ENCODE results near the gene ATP8B3. TPM values are rescaled to one million over a fixed set of nuclear protein-coding genes. Genes with fewer than 3 reads are reported as not detected.
A peak's percentile ranks its signal among the peaks of the same experiment; 100 is the strongest.

Gene ATP8B3
- total RNA-seq, 2 donors from 2014 or later: 2.3 to 2.8 TPM

DNA sequence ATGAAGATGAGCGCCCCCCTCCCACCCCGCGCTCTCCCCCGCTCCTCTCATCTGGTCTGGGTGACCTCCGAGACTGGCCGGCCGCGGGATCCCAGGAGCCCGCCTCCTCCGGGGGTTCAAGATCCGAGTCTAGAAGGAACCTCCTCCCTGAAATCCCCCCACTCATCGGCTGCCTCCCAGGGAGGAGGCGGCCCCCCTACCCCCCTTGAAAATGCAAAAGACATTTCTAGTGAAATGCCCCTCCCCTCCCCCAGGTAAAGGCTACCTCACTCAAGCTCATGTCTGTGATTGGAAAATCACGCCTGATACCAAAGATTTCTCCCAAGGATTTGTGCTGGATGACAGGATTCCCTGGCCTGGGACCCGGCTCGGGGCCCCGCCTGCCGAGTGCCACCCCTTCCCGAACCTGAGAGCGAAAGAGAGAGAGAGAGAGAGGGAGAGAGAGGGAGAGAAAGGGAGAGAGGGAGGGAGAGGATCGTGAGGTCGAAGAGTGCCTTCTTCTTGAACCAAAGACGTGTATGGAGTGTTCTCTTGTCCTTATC, 35.4 kb downstream of the ATP8B3 start:
- Mint-ChIP-seq H3K4me1 (ENCODE audit: low read depth in 2 of 2) (peaks cover 4 to 10% of the 10 kb centered on the region in 2 donors), H3K27me3 (peaks cover 40 to 49% of the 10 kb centered on the region in 2 donors), H3K4me3 (no peak overlapping the region), H3K27ac (no peak overlapping the region), H3K36me3 (peaks cover 12% of the 10 kb centered on the region), H3K9me3 (no peaks in the 10 kb centered on the region)
- DNase-seq (ENCODE audit: low spot score) (no peak), ATAC-seq (no peak)

DNA sequence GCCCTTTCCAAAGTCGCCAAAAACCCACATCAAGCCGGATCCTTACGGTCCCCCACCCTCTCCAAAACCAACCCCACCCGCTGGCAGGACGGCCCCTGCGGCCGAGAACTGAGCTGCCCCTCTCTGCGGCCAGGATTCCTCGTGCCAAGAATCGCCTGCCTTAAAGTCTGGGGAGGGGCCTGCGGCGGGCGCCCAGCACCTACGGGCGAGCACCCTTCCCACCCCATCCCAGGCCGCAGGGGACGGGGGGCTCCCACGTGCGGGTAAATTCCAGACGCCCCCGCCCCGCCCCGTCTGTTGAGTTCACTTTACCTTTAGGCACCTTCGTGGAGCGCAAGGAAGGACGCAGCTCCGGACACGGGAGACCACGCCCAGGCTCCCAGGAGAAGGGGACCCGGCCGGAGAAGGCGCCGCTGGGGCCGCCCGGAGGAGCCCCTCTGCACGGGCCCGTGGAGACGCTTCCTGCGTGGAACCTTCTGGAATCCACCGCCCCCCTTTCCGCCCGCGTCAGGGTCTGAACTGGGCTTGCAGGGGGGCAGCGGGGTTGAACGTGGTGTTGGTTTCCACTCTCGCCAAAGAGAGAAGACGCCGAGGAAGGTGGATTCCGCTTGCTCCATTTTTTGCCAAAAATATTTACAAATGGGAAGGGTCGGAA, 36.0 kb downstream of the ATP8B3 start:
- peaks cover 17% of the 10 kb centered on the region for H3K36me3 Mint-ChIP-seq
- ATAC-seq (no peak), DNase-seq (ENCODE audit: low spot score) (no peak)
- no peak overlapping the region for H3K4me3 Mint-ChIP-seq
- peaks cover 44 to 53% of the 10 kb centered on the region in 2 donors for H3K27me3 Mint-ChIP-seq
- H3K9me3 Mint-ChIP-seq: no peaks in the 10 kb centered on the region
- H3K27ac Mint-ChIP-seq: no peak overlapping the region
- H3K4me1 Mint-ChIP-seq (ENCODE audit: low read depth in 2 of 2): peaks cover 4 to 10% of the 10 kb centered on the region in 2 donors

DNA sequence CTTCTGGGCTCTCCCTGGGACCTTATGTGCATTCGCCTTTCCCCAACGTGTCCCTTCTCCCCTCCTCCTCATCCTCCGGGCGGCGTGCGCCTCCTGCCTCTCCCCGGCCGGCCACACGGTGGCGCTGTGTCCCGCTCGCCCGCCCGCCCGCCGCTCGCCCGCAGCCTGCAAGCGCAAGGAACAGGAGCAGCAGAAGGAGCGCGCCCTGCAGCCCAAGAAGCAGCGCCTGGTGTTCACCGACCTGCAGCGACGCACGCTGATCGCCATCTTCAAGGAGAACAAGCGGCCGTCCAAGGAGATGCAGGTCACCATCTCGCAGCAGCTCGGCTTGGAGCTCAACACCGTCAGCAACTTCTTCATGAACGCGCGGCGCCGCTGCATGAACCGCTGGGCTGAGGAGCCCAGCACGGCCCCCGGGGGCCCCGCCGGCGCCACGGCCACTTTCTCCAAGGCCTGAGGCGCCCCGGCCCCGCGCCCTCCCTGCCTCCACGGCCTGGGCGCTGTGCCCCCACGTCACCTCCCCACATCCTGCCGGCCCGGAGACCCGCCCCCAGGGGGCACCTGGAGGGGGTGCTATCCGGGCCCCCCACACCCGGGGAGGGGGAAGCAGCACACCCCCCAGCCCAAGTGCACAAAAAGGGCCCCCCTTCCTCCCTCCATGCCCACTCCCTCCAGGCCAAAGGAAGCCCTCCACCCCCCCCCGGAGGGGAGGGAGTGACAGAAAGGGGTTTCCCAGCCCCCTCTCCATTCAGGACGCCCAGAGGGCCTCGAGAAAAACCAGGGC, 36.9 kb downstream of the ATP8B3 start:
- no peak overlapping the region for H3K27ac Mint-ChIP-seq
- H3K4me3 Mint-ChIP-seq: no peak overlapping the region
- ATAC-seq: no peak
- H3K27me3 Mint-ChIP-seq: peaks cover 48 to 62% of the 10 kb centered on the region in 2 donors
- H3K9me3 Mint-ChIP-seq: no peaks in the 10 kb centered on the region
- peaks cover 4 to 10% of the 10 kb centered on the region in 2 donors for H3K4me1 Mint-ChIP-seq (ENCODE audit: low read depth in 2 of 2)
- peaks cover 26% of the 10 kb centered on the region for H3K36me3 Mint-ChIP-seq
- no peak for DNase-seq (ENCODE audit: low spot score)

DNA sequence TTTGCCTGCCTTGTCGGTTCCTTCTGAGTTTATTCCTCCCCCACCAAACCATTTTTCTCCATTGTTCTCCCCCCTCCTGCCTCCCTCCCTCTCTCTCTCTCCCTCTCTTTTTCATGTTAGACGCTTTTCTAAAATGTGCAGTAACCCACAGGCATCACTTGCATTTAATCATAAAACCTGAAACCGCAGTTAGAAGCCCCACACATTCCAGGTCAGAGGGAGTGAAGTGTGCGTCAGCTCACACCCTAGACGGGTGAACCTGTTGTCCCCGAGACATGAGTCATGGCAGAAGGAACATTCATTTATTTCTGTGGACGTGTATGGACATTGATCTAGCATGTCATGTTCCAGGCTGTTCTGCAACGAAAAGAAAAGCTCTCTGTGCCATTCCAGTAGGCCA, 38.9 kb downstream of the ATP8B3 start:
- no peak overlapping the region for H3K4me3 Mint-ChIP-seq
- H3K27me3 Mint-ChIP-seq: peaks cover 51 to 67% of the 10 kb centered on the region in 2 donors
- H3K4me1 Mint-ChIP-seq (ENCODE audit: low read depth in 2 of 2): peaks cover 4 to 5% of the 10 kb centered on the region in 2 donors
- H3K9me3 Mint-ChIP-seq: no peaks in the 10 kb centered on the region
- ATAC-seq (no peak), DNase-seq (ENCODE audit: low spot score) (no peak)
- peaks cover 21% of the 10 kb centered on the region for H3K36me3 Mint-ChIP-seq
- H3K27ac Mint-ChIP-seq: no peak overlapping the region

DNA sequence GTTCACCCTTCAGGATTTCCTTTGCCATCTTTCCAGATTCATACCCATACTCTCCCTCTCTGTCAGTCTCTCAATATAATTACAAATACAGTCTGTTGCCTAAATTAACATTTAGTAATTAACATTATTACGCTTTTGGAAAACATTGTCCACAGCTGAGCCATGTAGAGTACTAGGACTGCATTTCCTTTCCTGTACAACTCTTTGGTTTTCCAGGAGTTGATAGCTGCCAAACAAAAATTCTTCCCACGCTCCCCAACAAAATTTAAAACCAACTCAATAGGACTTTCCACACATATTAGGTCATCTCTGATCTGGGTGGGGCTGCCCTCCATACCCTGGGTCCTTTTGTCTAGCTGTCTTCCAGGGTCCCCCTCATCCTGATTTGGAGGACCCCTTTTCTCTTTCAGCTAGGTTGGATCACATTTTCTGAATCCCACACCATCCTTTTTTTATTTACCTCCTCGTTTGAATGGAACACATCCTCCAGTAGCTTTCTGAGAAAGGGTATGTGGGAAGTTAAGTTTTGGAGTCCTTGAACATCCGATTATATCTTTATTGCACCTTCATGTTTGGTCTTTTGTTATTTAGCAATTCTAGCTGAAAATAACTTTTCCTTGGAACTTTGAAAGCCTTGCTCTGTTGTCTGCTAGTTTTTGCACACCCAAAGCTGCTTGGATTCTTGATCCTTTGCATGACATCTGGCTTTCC, 41.1 kb downstream of the ATP8B3 start:
- no peak for ATAC-seq
- Mint-ChIP-seq H3K9me3 (no peaks in the 10 kb centered on the region), H3K4me3 (no peak overlapping the region), H3K4me1 (ENCODE audit: low read depth in 2 of 2) (no peaks in the 10 kb centered on the region), H3K27ac (no peak overlapping the region), H3K36me3 (peaks cover 15% of the 10 kb centered on the region), H3K27me3 (peaks cover 47 to 63% of the 10 kb centered on the region in 2 donors)
- no peak for DNase-seq (ENCODE audit: low spot score)

DNA sequence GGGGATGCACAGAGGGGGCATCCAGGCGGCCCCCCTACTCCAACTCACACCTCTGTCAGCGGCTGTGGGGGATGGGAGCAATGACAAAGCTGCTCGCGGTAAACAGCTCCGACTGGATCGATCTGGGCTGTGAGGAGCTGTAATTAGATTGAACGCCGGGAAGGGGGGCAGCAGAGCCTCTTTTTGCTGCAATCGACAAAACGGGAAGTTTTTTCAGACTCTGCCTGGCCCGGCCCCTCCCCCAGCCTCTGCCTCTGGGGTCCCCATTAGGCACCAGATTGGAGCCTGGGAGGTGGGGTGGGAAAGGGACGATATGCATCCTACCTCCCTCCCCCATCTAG, 42.5 kb downstream of the ATP8B3 start:
- no peaks in the 10 kb centered on the region for H3K9me3 Mint-ChIP-seq
- no peak for ATAC-seq

DNA sequence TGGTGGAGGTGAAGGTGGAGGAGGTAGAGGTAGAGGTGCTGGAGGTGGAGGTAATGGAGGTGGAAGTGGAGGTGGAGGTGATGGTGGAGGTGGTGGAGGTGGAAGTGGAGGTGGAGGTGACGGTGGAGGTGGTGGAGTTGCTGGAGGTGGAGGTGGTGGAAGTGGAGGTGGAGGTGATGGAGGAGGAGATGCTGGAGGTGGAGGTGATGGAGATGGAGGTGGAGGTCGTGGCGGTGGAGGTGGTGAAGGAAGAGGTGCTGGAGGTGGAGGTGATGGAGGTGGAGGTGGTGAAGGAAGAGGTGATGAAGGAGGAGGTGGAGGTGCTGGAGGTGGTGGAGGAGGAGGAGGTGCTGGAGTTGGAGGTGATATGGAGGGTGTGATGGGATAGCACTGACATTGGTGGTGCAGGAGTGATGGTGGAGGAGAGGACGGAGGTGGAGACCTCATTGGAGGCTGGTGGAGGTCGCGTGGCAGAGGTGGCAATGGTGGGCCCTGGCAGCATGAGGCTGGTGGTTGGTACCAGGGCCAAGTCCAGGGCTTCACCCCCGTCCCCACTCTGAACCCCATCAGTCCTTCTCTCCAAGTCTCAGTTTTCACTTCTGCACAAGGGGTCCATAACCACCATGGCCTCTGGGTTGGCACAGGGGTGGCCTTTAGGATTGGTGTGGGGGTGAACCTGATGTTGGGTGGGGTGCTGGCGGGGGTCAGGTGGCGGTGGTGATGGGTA, 43.0 kb downstream of the ATP8B3 start:
- peaks cover 15% of the 10 kb centered on the region for H3K36me3 Mint-ChIP-seq
- DNase-seq (ENCODE audit: low spot score) (no peak), ATAC-seq (no peak)
- no peak overlapping the region for H3K27ac Mint-ChIP-seq
- H3K9me3 Mint-ChIP-seq: no peaks in the 10 kb centered on the region
- H3K4me3 Mint-ChIP-seq: no peak overlapping the region
- H3K4me1 Mint-ChIP-seq (ENCODE audit: low read depth in 2 of 2): no peaks in the 10 kb centered on the region
- peaks cover 43 to 53% of the 10 kb centered on the region in 2 donors for H3K27me3 Mint-ChIP-seq

More for the DNA sequence above, 42.5 kb downstream of the ATP8B3 start:
- H3K36me3 Mint-ChIP-seq: peaks cover 15% of the 10 kb centered on the region
- no peaks in the 10 kb centered on the region for H3K4me1 Mint-ChIP-seq (ENCODE audit: low read depth in 2 of 2)
- H3K4me3 Mint-ChIP-seq: no peak overlapping the region
- DNase-seq (ENCODE audit: low spot score): no peak
- H3K27ac Mint-ChIP-seq: no peak overlapping the region
- peaks cover 47 to 59% of the 10 kb centered on the region in 2 donors for H3K27me3 Mint-ChIP-seq

DNA sequence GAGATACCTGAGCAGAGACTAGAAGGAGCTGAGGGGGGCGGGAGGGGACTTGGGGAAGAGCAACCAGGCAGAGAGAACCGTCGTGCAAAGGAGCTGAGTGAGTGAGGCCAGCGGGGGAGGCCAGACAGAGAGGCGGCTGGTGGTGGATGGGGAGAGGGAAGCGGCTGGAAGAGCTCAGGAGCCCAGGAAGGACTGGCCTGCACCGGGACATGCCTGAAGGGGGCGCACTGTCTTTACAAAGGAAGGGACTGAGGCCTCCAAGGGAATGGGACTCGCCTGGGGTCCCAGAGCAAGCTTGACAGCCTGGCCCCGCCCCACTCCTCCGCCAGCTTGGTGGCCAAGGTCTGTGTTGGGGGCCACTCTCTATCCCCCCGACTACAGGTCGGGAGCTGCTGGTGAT, 43.8 kb downstream of the ATP8B3 start:
- Mint-ChIP-seq H3K4me1 (ENCODE audit: low read depth in 2 of 2) (no peaks in the 10 kb centered on the region), H3K27me3 (peaks cover 39 to 48% of the 10 kb centered on the region in 2 donors), H3K4me3 (no peak overlapping the region), H3K27ac (no peak overlapping the region), H3K9me3 (no peaks in the 10 kb centered on the region), H3K36me3 (peaks cover 15% of the 10 kb centered on the region)
- no peak for DNase-seq (ENCODE audit: low spot score)
- ATAC-seq: no peak

DNA sequence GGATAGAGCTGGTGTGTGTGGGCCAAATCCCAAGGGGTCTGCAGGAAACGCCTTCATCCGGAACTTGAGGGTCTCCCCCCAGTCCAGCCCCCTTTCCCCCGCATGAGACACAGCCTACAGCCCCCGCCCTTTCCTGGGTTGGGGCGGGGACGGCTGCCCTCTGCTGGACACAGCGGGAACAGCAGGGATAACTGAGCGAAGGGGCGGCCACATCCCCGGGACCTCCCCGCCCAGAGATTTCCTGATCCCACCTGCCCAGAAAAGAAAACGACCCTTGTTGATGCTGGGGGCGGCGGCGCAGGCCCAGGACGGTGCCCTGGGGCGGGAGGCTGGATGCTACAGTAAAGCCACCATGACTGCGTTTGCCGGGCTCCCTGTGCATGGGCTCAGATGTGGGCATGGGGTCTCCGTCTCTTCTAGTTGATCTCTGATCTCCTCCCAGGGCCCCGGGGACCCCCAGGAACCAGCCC, 44.6 kb downstream of the ATP8B3 start:
- peaks cover 36 to 40% of the 10 kb centered on the region in 2 donors for H3K27me3 Mint-ChIP-seq
- DNase-seq (ENCODE audit: low spot score) (no peak), ATAC-seq (peak; percentile 52 to 77)
- H3K27ac Mint-ChIP-seq: no peak overlapping the region
- H3K36me3 Mint-ChIP-seq: peaks cover 15% of the 10 kb centered on the region
- H3K4me3 Mint-ChIP-seq: no peak overlapping the region
- no peaks in the 10 kb centered on the region for H3K4me1 Mint-ChIP-seq (ENCODE audit: low read depth in 2 of 2)
- H3K9me3 Mint-ChIP-seq: no peaks in the 10 kb centered on the region

DNA sequence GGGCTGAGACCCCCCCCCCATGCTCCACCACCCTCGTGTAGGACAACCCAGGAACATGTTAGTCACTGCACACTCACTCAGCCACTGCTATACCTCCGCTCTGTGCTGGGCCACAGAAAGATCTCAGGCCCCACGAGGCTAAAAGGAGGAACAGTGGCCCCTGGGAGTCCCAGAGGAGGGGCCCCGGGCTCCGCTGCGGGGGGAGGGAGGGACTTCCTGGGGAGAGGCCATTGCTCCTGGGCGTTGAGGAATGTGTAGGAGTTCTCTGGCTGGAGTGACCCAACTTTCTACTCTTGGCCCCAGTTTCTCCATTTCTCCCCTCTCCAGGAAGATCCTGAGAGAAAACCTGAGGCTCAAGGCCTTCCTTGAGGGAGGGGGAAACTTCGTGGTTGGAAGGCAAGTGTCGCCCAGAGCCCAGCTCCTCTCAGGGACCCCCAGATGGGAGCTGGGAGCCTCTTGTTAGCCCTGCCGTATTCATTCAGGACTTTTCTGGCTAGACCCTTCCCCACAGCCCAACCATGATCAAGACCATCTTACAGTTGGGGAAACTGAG, 45.2 kb downstream of the ATP8B3 start:
- Mint-ChIP-seq H3K4me1 (ENCODE audit: low read depth in 2 of 2) (no peaks in the 10 kb centered on the region), H3K36me3 (peaks cover 15% of the 10 kb centered on the region), H3K4me3 (no peak overlapping the region), H3K9me3 (no peaks in the 10 kb centered on the region), H3K27ac (no peak overlapping the region), H3K27me3 (peaks cover 34 to 37% of the 10 kb centered on the region in 2 donors)
- ATAC-seq (no peak), DNase-seq (ENCODE audit: low spot score) (no peak)

DNA sequence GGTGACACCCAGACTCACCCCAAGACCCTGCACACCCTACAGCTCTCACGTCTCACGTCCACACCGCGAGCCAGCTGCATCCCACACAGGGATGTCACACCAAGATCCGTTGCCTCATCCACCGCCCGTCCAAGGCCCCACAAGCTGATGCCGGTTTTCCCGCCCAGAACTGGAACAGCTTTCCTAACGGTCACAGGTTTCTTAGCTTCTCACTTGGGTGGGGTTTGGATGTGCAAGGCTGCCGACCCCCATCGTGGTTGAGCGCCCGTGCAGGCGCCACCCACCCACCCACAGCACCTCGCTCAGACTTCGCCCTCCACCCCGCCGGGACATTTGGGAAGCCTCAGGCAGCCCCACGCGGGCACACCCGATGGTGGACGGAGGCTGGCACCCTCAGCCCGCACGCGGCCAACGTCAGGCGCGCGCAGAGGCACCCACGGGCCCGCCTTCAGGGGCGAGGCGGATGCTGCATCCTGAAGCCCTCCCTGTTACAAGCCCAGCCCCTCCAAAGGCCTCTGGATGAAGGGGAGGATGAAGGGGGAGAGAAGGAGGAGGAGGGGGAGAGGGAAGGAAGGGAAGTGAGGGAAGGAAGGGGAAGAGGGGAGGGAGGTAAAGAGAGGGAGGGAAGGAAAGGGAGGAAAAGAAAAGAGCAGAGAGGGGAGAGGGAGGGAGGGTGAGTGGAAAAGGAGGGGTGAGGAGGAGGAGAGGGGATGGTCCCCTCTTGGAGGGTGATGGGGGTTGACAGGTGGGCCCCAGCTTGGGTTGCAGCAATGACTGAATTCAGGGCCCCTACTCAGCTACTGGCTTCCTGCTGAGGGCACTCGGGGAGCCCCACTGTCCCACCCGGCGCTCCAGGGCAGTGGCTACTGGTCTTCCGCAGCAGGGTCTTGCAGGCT, 45.9 kb downstream of the ATP8B3 start:
- Mint-ChIP-seq H3K4me1 (ENCODE audit: low read depth in 2 of 2) (no peaks in the 10 kb centered on the region), H3K27me3 (peaks cover 35 to 40% of the 10 kb centered on the region in 2 donors), H3K4me3 (no peak overlapping the region), H3K27ac (no peak overlapping the region), H3K9me3 (no peaks in the 10 kb centered on the region), H3K36me3 (peaks cover 11% of the 10 kb centered on the region)
- ATAC-seq (no peak), DNase-seq (ENCODE audit: low spot score) (no peak)

DNA sequence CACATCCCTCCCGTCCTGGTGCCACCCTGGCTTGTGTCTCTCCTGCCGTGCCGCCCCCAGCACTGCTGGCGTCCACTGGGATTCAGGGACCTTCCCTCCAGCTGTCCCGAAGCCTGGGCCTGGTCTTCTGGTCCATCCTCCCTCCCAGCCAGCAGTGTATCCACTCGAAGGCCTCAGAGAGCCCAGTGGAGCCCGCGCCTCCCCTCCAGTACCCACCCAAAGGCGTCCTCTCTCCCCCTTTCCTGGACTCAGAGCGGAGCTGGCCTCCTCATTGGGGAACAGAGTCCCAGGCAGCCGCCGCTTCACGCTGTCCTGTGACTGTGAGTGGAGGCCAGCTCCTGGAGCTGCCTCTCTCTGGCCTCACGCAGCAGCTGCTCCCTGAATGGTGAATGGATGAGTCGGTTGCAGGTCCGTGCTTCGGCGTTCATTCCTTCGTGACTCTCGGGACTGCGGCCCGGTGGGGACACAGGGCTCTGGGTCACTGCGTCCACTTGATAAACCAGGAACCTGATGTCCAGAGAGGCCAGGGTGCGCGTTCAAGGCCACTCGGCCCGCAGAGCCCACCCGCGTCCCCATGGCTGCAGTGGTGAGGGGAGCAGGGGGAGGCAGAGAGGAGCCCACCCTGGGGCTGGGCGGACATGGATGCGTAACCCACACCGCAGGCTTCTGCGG, 46.7 kb downstream of the ATP8B3 start:
- H3K27me3 Mint-ChIP-seq: peaks cover 33 to 38% of the 10 kb centered on the region in 2 donors

More for the DNA sequence above, 46.7 kb downstream of the ATP8B3 start:
- DNase-seq (ENCODE audit: low spot score): no peak
- no peak for ATAC-seq
- Mint-ChIP-seq H3K4me3 (no peak overlapping the region), H3K27ac (no peak overlapping the region), H3K4me1 (ENCODE audit: low read depth in 2 of 2) (no peaks in the 10 kb centered on the region), H3K36me3 (peaks cover 3% of the 10 kb centered on the region), H3K9me3 (no peaks in the 10 kb centered on the region)

Measured in natural killer cell treated with Interleukin-12 subunit alpha and Interleukin-12 subunit beta and Interleukin-15 and Interleukin-18, amount 100 ng/mL, for 72 hours (primary cell).